Bone marrow (tissue), 2 donors: ENCODE data around the gene MAP3K5.
"Not testable (repeated sequence)": the region's sequence is repeated elsewhere in the genome, so short reads cannot be mapped to it uniquely, and the experiment has no call there.

Experiments used
- DNase-seq, 2 donors: peaks; one replicate each; lab custom pipeline; 2025; lab: John Stamatoyannopoulos, UW

MAP3K5 gene

DNA sequence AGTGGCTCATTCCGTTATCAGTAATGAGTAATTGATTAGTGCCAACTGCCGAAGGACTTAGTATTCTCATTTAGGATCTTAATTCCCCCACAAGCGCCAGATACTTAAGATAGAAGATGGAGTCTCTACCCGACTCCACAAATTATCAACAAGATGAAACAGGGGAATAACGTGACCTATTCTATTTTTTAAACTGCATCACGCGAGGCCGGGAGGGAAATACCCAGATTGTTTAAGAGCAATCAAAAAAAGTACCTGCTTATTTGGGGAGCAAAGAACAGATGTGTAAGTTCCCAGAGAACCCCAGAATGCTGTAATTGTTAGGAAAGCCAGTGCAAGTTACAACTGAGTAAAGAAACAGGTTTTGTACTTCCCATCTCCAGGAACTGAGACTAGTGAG, 1.1 kb upstream of the MAP3K5 start:
- DNase-seq: no peak

DNA sequence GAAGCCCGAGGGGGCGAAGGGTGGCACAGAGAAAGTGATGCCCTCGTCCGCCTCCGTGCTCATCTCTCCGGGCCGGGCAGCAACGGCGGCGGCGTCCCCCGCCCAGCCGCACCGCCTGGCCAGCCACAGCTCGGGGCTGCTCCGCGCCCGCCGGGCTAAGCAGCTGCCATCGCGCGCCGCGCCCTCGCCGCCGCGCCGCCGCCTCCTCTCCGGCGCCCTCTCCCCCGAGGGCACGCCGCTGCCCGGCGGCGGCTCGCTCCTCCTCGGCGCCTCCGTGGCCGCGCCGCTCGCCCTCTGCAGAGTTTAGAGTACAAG, 225 bp downstream of the MAP3K5 start:
- no peak for DNase-seq

DNA sequence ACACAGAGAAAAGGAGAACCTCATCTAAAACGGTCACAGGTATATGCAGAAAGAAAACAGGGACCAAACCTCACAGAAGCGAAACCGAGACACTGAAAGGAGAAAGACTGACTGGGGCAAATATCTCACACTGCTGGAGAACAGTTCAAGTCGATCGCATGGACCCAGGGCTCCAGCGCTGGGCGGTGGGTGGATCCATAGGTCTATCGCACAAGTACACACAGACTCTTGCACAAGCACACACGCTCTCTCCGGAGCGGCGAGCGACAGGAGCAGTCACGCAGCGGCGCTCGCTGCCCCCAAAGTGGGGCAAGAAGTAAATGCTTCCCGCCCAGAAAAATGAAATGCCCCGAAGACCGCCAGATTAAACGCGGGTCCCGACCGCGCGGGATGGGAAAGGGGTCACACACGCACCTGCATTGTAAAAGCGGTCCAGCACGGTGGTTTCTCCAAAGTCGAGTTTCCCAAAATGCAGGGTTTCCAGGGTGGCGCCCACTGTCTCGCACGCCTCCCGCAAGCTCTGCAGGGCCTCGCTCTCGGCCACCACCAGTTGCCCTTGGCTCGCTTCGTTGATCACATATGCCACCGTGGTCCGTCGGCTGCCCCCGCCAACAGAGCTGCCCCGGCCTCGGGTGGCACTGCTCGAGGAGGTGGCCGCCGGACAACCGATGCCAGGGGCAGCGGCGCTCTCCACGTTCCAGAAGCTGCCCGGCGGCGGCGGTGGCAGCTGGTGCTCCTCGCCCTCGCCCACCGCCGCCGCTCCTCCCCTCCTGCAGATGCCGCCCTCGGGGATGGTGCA, 782 bp downstream of the MAP3K5 start:
- DNase-seq: peak; percentile 47 to 51

DNA sequence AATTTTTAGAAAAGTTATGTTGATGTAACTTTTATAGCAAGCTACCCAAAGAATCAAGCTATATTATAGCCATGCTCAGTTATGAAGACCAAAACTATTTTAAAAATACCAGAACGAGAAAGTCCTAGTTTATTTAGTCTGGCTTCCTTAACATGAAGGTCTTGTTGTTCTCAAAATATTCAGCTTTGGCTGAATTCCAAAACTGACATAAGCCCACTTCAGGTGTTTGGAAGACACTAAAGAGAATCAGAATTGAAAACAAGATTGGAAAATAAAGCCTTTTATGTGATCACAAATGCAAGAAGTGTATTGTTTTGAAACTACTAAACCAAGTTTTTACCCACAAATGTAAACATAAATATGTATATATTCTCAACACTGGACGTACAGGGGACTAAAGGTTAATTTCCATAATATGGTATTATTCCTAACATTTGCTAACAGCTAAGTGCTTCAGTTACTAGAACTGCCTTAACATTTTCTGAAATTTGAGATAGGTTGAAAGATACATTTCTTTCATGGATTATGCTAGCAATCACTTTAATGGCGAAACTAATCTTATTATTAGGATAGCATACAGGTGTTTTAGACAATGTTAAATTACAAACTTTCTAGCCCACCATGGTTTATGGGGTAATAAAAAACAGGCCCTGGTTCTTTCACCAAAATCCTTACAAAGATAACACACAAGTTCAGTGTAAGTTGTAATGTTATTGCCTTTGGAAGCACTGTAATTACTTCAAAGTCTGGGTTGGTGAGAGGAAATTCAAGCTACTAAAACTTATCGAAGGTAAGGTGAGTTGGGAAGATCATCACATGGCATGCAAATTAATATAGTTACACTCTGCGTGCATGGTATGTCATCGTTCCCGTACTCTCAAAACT, 1.6 kb downstream of the MAP3K5 start:
- DNase-seq: no peak

DNA sequence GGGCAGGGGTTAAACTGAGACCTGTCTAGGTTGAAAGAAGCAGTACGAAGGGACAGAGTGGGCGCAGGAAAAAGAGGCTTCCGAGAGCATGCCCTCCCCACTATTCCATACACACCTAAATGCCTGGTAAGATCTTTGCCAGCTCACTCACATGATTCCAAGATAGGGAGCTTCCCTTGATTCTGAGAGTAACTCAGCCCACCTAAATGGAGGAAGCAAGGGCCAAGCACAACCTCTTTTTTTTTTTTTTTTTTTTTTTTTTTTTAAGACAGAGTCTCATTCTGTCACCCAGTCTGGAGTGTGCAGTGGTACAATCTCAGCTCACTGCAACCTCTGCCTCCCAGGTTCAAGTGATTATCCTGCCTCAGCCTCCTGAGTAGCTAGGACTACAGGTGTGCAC, 2.8 kb downstream of the MAP3K5 start:
- not testable (repeated sequence) for DNase-seq

DNA sequence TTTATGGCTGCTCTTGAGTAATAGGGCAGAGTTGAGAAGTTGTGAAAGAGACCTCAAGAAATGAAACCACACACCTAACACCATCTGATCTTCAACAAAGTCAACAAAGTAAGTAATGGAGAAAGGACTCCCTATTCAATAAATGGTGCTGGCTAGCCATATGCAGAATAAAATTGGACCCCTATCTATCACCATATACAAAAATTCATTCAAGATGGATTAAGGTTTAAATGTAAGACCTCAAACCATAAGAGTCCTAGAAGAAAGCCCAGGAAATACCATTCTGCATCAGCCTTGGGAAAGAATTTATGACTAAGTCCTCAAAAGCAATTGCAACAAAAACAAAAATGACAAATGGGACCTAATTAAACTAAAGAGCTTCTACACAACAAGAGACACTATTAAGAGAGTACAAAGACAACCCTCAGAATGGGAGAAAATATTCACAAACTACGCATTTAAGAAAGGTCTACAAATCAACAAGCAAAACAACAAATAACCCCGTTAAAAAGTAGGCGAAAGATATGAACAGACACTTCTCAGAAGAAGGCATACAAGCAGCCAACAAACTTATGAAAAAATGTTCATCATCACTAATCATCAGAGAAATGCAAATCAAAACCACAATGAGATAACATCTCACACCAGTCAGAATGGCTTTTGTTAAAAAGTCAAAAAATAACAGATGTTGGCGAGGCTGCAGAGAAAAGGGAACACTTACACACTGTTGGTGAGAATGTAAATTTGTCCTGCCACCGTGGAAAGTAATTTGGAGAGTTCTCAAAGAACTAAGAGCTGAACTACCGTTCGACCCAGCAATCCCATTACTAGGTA, 4.0 kb downstream of the MAP3K5 start:
- peak in 1 of 2 donors; percentile 24 for DNase-seq

DNA sequence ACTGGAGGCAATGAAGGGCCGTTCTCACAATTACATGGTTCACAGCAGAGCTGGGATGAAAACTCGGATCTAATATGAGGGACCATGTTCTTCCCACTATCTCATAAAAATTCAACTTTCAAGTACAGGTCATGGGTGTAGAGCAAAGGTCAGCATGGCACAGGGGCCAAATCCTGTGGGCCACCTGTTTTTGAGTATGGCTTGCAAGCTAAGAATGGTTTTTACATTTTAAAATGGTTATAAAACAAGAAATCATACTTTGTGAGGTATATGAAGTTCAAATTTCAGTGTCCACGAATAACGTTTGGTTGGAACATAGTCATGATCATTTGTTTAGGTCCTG, 4.6 kb downstream of the MAP3K5 start:
- no peak for DNase-seq

DNA sequence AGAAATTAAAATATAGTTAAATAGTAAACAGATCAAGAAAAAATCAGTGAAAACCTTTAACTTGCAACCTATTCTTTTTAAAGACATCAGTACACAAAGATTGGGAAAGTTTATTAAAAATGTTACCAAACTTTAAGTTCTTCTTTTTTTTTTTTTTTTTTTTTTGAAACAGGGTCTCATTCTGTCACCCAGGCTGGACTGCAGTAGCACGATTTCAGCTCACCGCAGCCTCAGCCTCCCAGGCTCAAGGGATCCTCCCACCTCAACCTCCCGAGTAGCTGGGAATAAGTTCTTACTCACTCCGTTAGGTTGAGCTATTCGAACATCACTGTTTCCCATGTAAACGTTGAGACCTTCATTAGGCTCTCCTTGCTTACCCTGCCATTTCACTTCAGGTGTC, 5.6 kb downstream of the MAP3K5 start:
- no peak for DNase-seq

DNA sequence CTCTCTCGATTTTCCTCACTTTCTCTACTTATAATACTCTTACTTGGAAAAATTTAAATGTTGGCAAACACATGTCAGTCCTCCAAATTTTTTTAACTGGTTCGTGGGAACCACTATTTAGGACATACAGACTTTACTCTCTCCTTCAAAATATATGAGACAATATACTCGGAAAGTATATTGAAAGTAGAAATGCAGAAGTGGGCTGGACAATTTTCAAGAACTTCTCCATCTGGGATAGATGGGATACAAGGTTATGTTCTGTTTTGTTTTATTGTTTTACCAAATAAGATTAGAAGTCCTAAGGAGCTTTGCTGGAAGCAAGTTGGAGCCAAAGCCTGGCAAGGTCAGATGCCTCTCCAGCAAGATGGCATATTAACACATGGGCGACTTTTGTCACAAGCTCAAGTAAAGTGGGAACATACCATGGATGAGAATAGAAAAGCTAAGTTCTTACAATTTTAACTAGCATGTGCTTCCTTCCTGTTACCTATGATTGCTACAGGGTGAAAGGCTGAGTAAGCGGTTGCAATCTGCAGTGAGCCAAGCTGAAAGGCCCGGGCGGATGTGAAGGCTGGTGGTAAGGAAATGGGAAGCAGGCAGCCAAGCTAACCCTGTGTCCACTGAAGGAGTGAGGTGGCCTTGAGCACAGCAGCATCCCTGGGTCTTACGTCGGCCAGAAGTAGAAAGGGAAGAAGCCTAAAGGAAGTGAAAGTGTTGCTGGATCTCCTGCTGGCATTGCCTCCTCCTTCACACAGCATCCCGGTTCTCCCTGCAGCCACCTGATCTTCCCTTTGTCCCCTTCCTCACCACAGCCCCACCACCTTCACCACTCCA, 7.1 kb downstream of the MAP3K5 start:
- DNase-seq: peak; percentile 26 to 78

DNA sequence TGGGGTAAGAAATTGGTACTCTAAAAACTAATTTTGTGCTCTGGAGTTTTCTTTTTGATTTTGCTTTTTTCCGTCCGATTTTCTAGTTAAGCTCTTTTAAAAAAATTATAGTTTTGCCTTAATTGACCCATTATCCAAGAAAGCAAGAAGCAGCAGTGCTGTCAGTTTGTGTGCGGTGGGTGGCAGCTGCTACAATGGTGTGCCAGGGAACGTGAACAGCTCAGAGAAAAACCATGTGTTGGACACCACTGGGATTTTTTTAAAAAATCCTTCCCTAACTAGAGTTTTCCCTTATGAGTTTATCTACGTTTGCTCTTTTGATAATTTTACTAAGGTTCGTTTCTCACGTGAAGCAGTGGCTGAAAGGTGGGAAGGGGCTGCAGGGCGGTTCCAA, 8.0 kb downstream of the MAP3K5 start:
- no peak for DNase-seq

DNA sequence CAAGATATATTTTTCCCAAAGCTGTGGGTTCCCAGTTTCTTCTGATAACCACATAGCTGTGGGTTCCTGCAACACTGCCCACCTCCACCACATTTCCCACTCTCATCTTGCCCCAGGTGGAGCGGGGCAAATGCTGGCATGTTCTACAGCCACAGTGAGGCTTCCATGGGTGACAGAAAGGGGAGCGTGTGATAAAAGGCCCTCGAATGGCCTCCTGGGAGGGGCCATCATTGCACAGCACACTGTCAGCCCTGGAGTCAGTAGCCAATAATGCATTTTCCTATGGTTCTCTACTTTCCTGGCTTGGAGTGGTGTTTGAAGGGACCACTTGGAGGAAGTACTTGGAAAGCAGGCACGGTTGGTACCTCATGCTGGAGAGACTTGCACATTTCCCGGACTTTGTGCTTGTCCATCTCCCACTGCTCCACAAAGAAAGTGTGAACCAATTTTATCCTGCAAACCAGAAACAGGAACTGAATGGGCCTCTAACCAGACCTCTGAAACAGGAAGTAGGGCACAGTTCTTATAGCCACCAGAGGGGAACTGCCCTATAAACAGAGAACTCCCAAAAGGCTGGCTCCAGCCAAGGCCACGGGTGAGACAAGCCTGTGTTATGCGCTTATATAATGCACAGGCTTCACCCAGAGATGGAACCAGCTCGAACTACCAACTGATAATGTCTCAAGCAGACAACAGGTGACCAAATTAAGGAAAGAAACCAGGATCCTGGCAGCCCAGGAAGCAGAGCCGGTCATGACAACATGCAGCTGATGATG, 8.6 kb downstream of the MAP3K5 start:
- peak; percentile 28 to 84 for DNase-seq

DNA sequence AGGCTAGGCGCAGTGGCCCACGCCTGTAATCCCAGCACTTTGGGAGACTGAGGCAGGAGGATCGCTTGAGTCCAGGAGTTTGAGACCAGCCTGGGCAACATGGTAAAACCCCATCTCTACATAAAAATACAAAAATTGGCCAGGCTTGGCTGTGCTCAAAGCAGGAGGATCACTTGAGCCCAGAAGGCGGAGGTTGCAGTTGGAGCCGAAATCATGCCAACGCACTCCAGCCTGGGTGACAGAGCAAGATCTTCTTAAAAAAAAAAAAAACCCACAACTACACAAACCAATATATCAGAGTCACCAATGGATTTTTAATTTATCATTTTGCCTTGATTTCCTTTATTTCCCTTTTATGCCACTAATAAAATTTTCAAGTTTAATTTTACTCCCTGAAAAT, 9.3 kb downstream of the MAP3K5 start:
- no peak for DNase-seq

DNA sequence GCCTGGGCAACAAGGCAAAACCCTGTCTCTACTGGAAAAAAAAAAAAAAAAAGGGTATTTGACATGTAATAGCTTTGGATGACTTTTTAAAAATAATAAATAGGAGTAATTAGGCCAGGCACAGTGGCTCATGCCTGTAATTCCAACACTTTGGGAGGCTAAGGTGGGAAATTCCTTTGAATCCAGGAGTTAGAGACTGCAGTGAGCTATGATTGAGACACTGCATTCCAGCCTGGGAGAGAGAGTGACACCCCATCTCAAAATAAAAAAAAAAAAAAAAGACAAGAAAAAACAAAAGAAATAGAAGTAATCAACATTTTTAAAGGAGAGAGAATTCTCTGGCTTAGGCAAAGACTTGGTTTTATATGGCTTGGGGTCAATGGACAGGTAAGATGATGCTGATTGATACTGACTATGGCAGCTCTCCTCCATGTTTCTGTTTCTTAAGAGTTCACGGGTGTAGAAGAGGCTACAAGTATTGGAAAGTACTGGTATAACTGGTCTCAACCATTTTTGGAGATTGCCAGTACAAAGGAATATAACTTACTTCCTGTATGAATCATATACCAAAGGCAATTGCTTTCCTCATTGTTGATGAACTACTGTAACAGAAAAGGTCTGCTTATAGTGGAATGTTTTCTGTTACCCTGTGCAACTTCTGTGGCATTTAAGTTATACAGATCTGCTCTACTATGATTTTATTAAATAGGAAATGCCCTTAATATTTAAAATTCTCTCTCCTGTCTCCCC, 10.1 kb downstream of the MAP3K5 start:
- DNase-seq: peak in 1 of 2 donors; percentile 81

DNA sequence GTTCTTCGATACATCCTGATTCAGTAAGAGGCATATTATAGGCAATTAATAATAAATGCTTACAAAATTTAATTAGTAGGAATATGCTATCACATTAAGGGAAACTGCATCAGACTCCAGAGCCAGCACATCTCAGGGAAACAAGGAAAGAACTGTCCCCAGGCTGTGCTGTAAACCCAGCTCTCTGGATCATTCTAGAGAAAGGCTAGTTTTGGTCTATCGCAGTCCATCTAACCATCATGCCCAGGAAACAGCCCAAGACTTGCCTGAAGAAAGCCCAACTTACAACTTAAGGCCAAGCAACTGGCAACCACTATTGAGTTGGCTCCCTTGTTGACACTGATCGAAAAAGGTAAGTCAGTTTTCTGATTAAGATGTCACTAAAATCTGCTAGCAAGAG, 11.3 kb downstream of the MAP3K5 start:
- no peak for DNase-seq

DNA sequence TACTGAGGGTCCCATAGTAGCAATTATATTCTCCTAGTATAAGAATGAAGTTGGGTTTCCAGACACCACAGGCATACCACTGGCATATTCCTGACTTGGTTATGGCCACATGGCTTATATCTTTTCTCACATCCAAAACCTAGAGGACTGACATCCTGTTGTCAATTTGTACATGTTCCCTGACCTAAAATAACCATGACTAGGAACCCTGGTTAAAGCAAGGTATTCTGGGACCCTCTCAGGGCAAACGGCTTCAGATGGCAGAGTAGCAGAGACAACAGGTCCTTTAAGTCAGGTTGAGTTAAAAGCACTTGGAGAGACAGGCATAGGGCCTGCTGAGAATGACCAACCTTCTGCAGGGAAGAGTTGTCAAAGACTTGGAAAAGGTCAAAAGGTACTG, 12.6 kb downstream of the MAP3K5 start:
- DNase-seq: no peak

DNA sequence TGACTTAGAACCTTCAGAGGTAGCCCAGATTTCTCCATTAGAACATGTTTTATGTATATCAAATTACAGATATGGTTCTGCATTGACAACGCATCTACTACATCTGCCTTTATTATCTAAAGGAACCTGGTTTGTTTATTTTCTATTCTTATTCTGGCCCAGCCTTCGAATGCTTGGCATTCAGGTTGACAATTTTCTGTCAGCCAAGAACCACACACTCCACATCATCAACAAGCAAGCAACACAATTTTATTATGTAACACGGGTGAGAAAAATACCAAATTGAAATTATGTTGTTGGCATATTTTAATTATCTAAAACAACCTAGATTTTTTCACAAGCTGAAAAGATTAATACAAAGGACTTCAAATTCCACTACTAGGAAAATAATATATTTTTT, 14.6 kb downstream of the MAP3K5 start:
- no peak for DNase-seq

DNA sequence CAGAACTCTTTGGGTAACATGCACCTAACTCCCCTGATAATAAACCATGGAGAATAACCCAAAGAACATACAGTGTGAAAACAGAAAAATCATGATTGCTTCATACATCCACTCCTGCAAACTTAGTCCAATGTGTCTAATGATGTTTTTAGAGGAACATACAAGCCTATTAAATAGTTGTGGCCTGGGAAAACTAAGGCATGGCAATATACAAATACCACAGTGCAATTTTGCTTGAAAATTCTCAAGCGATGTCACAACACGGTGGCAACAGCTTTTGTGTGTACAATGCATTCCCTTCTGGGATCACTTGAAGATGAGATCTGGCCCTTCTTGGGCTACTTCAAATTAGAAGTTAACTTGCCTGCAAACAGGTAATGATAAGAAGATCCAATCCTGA, 16.7 kb downstream of the MAP3K5 start:
- no peak for DNase-seq

DNA sequence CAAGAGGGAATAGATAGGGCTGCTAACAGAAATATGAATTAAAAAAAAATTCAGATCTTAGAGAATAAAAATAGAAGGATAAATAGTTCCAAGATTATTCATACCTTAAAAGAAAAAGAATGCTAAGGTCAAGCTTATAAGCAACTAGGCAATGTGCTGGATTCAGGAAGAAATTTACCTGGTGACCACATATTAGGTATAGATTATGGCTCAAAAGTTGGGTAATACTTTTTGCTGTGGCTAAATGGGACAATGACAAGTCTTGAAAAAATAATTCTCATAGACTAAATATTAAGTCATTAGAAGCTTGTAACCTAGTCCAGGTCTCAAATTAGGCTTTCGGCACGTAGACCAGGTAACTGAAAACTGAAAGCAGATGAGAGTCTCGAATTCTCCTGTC, 17.2 kb downstream of the MAP3K5 start:
- no peak for DNase-seq

DNA sequence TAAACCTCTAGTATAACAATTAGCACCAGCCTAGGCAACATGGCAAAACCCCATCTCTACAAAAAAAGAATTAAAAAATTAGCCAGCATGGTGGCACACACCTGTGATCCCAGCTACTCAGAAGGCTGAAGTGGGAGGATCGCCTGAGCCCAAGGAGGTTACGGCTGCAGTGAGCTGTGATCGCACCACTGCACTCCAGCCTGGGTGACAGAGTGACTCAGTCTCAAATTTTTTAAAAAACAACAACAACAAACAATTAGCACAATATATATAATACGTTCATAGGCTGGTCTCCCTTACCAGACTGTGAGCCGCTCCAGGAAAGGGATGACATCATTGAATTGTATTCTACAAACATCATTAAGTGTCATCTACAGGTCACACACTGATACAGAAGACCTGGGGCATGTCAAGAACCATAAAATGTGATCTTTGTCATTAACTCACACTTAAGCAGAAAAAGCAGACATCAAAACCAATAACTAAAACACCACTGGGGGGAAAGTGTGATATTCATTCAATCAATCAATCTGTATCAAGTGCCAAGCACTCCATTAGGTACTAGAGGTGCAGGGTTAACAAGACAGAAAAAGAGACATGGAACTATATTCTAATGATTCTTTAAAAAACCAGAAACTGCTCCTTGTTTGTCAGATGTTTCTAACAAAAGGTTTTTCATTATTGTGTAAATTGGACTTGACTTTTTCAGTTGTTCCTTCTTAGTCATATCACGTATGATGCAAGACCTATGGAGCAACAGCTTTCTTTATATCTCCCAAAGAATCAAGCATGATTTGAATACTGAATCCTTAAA, 17.8 kb downstream of the MAP3K5 start:
- peak in 1 of 2 donors; percentile 41 for DNase-seq

DNA sequence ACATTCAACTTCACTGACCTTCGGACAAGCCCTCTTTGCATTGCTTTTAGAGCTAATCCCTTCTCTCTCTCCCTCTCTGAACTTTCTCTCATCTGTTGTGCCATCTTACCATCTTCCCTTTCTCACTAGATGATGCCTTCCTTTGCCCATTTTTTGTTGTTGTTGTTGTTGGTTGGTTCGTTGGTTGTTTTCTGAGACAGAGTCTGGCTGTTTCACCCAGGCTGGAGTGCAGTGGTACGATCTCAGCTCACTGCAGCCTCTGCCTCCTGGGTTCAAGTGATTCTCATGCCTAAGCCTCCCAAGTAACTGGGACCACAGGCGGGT, 18.8 kb downstream of the MAP3K5 start:
- DNase-seq: no peak
